ENCODE results near the gene TBC1D2.
"Not testable (repeated sequence)": the region's sequence is repeated elsewhere in the genome, so short reads cannot be mapped to it uniquely, and the experiment has no call there.

The TBC1D2 gene

GRCh38 chr9:98272083-98272482 is 16.6 kb upstream of the TBC1D2 start:
- DNase-seq (ENCODE audit: low spot score), result no peak

- no peak for DNase-seq (ENCODE audit: low spot score)
Measured at GRCh38 chr9:98271479-98271878, 16.0 kb upstream of the TBC1D2 start.

- DNase-seq (ENCODE audit: low spot score), result not testable (repeated sequence)
Measured at GRCh38 chr9:98270284-98270683, 14.8 kb upstream of the TBC1D2 start.

- DNase-seq (ENCODE audit: low spot score), result not testable (repeated sequence)
Measured at GRCh38 chr9:98269652-98270051, 14.2 kb upstream of the TBC1D2 start.

GRCh38 chr9:98267556-98267955 is 12.1 kb upstream of the TBC1D2 start:
- DNase-seq (ENCODE audit: low spot score), result not testable (repeated sequence)

- DNase-seq (ENCODE audit: low spot score), result no peak
Measured at GRCh38 chr9:98264516-98264915, 9.1 kb upstream of the TBC1D2 start.

GRCh38 chr9:98263482-98264357 is 8.3 kb upstream of the TBC1D2 start:
- DNase-seq (ENCODE audit: low spot score), result peak; percentile 74

GRCh38 chr9:98263080-98263479 is 7.6 kb upstream of the TBC1D2 start:
- no peak for DNase-seq (ENCODE audit: low spot score)

GRCh38 chr9:98262056-98262455 is 6.6 kb upstream of the TBC1D2 start:
- DNase-seq (ENCODE audit: low spot score), result no peak

GRCh38 chr9:98260635-98261034 is 5.2 kb upstream of the TBC1D2 start:
- DNase-seq (ENCODE audit: low spot score), result no peak

GRCh38 chr9:98259791-98260190 is 4.3 kb upstream of the TBC1D2 start:
- DNase-seq (ENCODE audit: low spot score), result no peak

- DNase-seq (ENCODE audit: low spot score), result peak; percentile 12
Measured at GRCh38 chr9:98256756-98257155, 1.3 kb upstream of the TBC1D2 start.

- DNase-seq (ENCODE audit: low spot score), result peak; percentile 15
Measured at GRCh38 chr9:98255061-98255577, 330 bp downstream of the TBC1D2 start.

- no peak for DNase-seq (ENCODE audit: low spot score)
Measured at GRCh38 chr9:98254228-98255060, 1.0 kb downstream of the TBC1D2 start.

GRCh38 chr9:98253565-98253964 is 1.9 kb downstream of the TBC1D2 start:
- DNase-seq (ENCODE audit: low spot score), result no peak

GRCh38 chr9:98251551-98251950 is 3.9 kb downstream of the TBC1D2 start:
- no peak for DNase-seq (ENCODE audit: low spot score)

- DNase-seq (ENCODE audit: low spot score), result no peak
Measured at GRCh38 chr9:98249771-98250170, 5.7 kb downstream of the TBC1D2 start.

GRCh38 chr9:98248737-98249474 is 6.5 kb downstream of the TBC1D2 start:
- no peak for DNase-seq (ENCODE audit: low spot score)

- DNase-seq (ENCODE audit: low spot score), result no peak
Measured at GRCh38 chr9:98247831-98248657, 7.4 kb downstream of the TBC1D2 start.

GRCh38 chr9:98242426-98242825 is 13.0 kb downstream of the TBC1D2 start:
- no peak for DNase-seq (ENCODE audit: low spot score)
